ENCODE measurements around the gene GLIS1.

The GLIS1 gene

GRCh38 chr1:53539711-53540603 lies 199.0 kb downstream of the GLIS1 start:
- TF ChIP-seq CTCF (IDR thresholded peaks at IDR 0.05; ENCODE audit: low read depth, low read length, missing control alignments), result no peak

GRCh38 chr1:53539226-53539625 lies 199.7 kb downstream of the GLIS1 start:
- DNase-seq (ENCODE audit: extremely low read depth, low read depth), result no peak

More at GRCh38 chr1:53539711-53540603, 199.0 kb downstream of the GLIS1 start:
- DNase-seq (ENCODE audit: extremely low read depth, low read depth), result no peak
- H3K4me3 ChIP-seq (replicated peaks; ENCODE audit: low read depth, low read length), result no peak overlapping the region

GRCh38 chr1:53536606-53537005 lies 202.4 kb downstream of the GLIS1 start:
- no peak for TF ChIP-seq CTCF (IDR thresholded peaks at IDR 0.05; ENCODE audit: low read depth, low read length, missing control alignments)
- H3K4me3 ChIP-seq (replicated peaks; ENCODE audit: low read depth, low read length), result no peak overlapping the region
- DNase-seq (ENCODE audit: extremely low read depth, low read depth), result no peak

More at GRCh38 chr1:53539226-53539625, 199.7 kb downstream of the GLIS1 start:
- no peak overlapping the region for H3K4me3 ChIP-seq (replicated peaks; ENCODE audit: low read depth, low read length)
- TF ChIP-seq CTCF (IDR thresholded peaks at IDR 0.05; ENCODE audit: low read depth, low read length, missing control alignments), result no peak

GRCh38 chr1:53535846-53536245 lies 203.1 kb downstream of the GLIS1 start:
- TF ChIP-seq CTCF (IDR thresholded peaks at IDR 0.05; ENCODE audit: low read depth, low read length, missing control alignments), result no peak
- DNase-seq (ENCODE audit: extremely low read depth, low read depth), result no peak

GRCh38 chr1:53535226-53535625 lies 203.7 kb downstream of the GLIS1 start:
- no peak for DNase-seq (ENCODE audit: extremely low read depth, low read depth)
- TF ChIP-seq CTCF (IDR thresholded peaks at IDR 0.05; ENCODE audit: low read depth, low read length, missing control alignments), result no peak
- H3K4me3 ChIP-seq (replicated peaks; ENCODE audit: low read depth, low read length), result no peak overlapping the region

More at GRCh38 chr1:53535846-53536245, 203.1 kb downstream of the GLIS1 start:
- no peak overlapping the region for H3K4me3 ChIP-seq (replicated peaks; ENCODE audit: low read depth, low read length)

- no peak for TF ChIP-seq CTCF (IDR thresholded peaks at IDR 0.05; ENCODE audit: low read depth, low read length, missing control alignments)
- no peak for DNase-seq (ENCODE audit: extremely low read depth, low read depth)
Measured at GRCh38 chr1:53532912-53533311, 206.1 kb downstream of the GLIS1 start.

More at GRCh38 chr1:53532912-53533311, 206.1 kb downstream of the GLIS1 start:
- no peak overlapping the region for H3K4me3 ChIP-seq (replicated peaks; ENCODE audit: low read depth, low read length)

Data from HFF-Myc (cell line).